Erythroblast (primary cell): Measurements from ENCODE around the gene HOXA6.

Source experiments
- GATA1 ChIP-seq: IDR thresholded peaks from 2 replicates; pipeline ENCODE4 v1.6.1; 2011; ENCODE audit warnings: low read depth, mild to moderate bottlenecking, control low read depth, low read length, moderate library complexity
- POLR2A ChIP-seq: IDR thresholded peaks from 2 replicates; pipeline ENCODE4 v1.6.1; 2011; ENCODE audit warnings: mild to moderate bottlenecking, low read length

DNA sequence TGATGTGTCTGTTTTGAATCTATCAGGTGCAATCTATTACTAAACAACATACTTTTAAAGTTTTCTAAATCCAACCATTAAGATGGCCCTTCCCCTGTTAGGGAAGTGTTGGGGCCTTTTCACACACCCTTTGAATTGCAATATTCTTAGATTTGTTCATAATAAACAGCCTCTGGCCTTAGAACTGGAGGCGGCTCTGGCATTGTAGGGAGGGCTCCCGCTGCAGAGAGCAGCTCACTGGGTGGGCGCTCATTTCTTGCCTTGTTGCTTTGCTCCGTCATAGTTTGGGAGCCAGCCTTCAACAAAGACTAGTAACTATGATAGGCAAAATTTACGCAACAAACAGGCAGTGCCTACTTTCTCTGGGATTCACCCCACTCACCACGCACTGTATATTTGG is 30.8 kb upstream of the HOXA6 start:
- no peak for TF ChIP-seq POLR2A
- TF ChIP-seq GATA1: no peak
